ENCODE measurements around the gene ZNF568.

The ZNF568 gene

GRCh38 chr19:36915992-36916830, at the start of gene ZNF568, which contains the start of gene ZNF829:
Gene ZNF568 (plus strand): TSS chr19:36916332. CDS start chr19:36922771, 6,439 bp downstream.
Gene ZNF829 (minus strand): TSS chr19:36916291. CDS start chr19:36915167, 1,124 bp downstream.
- DNase-seq (ENCODE audit: low read depth in 1 of 2, low spot score in 1 of 2) = peak; percentile 84 to 89

GRCh38 chr19:36876993-36877938, 38.9 kb upstream of the ZNF568 start:
- no peak for DNase-seq (ENCODE audit: low read depth in 1 of 2, low spot score in 1 of 2)

GRCh38 chr19:36891768-36892357, 24.3 kb upstream of the ZNF568 start:
- no peak for DNase-seq (ENCODE audit: low read depth in 1 of 2, low spot score in 1 of 2)

- DNase-seq (ENCODE audit: low read depth in 1 of 2, low spot score in 1 of 2) = no peak
Measured at GRCh38 chr19:36894849-36895383, 21.2 kb upstream of the ZNF568 start.

- DNase-seq (ENCODE audit: low read depth in 1 of 2, low spot score in 1 of 2) = no peak
Measured at GRCh38 chr19:36898422-36898821, 17.7 kb upstream of the ZNF568 start.

- DNase-seq (ENCODE audit: low read depth in 1 of 2, low spot score in 1 of 2) = no peak
Measured at GRCh38 chr19:36916991-36917390, 859 bp downstream of the ZNF568 start.

- DNase-seq (ENCODE audit: low read depth in 1 of 2, low spot score in 1 of 2) = no peak
Measured at GRCh38 chr19:36918090-36918489, 2.0 kb downstream of the ZNF568 start.

- DNase-seq (ENCODE audit: low read depth in 1 of 2, low spot score in 1 of 2) = no peak
Measured at GRCh38 chr19:36931684-36932083, 15.6 kb downstream of the ZNF568 start.

- no peak for DNase-seq (ENCODE audit: low read depth in 1 of 2, low spot score in 1 of 2)
Measured at GRCh38 chr19:36939153-36939552, 23.0 kb downstream of the ZNF568 start.

- no peak for DNase-seq (ENCODE audit: low read depth in 1 of 2, low spot score in 1 of 2)
Measured at GRCh38 chr19:36950335-36951119, 34.4 kb downstream of the ZNF568 start.

GRCh38 chr19:36962346-36962745, 46.2 kb downstream of the ZNF568 start:
- DNase-seq (ENCODE audit: low read depth in 1 of 2, low spot score in 1 of 2) = no peak

- no peak for DNase-seq (ENCODE audit: low read depth in 1 of 2, low spot score in 1 of 2)
Measured at GRCh38 chr19:36963280-36963679, 47.1 kb downstream of the ZNF568 start.

GRCh38 chr19:36972571-36972970, 56.4 kb downstream of the ZNF568 start:
- no peak for DNase-seq (ENCODE audit: low read depth in 1 of 2, low spot score in 1 of 2)

GRCh38 chr19:36973021-36973843, 57.1 kb downstream of the ZNF568 start:
- DNase-seq (ENCODE audit: low read depth in 1 of 2, low spot score in 1 of 2) = peak; percentile 62 to 67

- DNase-seq (ENCODE audit: low read depth in 1 of 2, low spot score in 1 of 2) = no peak
Measured at GRCh38 chr19:36973844-36974195, 57.7 kb downstream of the ZNF568 start.

- DNase-seq (ENCODE audit: low read depth in 1 of 2, low spot score in 1 of 2) = no peak
Measured at GRCh38 chr19:36986131-36986530, 70.0 kb downstream of the ZNF568 start.

- DNase-seq (ENCODE audit: low read depth in 1 of 2, low spot score in 1 of 2) = no peak
Measured at GRCh38 chr19:36986601-36987000, 70.5 kb downstream of the ZNF568 start.

GRCh38 chr19:36987091-36987490, 71.0 kb downstream of the ZNF568 start:
- no peak for DNase-seq (ENCODE audit: low read depth in 1 of 2, low spot score in 1 of 2)

GRCh38 chr19:36997152-36997842, 81.2 kb downstream of the ZNF568 start:
- DNase-seq (ENCODE audit: low read depth in 1 of 2, low spot score in 1 of 2) = no peak
